Fibroblast of lung (primary cell): ENCODE results near the gene SMCHD1. TPM values are rescaled to one million over a fixed set of nuclear protein-coding genes. Genes with fewer than 3 reads are reported as not detected.

Source experiments
- DNase-seq, 2 donors: peaks; one replicate each; pipeline versions ENCODE4 v3.0.0 to v3.0.0-alpha.2; 2010; ENCODE audit warnings: low read depth in 2 of 2
- H2AFZ ChIP-seq: 2 replicates; pipeline ENCODE4 v1.5.1; 2012; ENCODE audit warnings: low read length, control low read depth, inconsistent platforms
- H3K27ac ChIP-seq: 2 replicates; pipeline ENCODE4 v1.5.1; 2011; ENCODE audit warnings: low read length, control low read depth; ENCODE audit not compliant: insufficient read depth
- H3K27me3 ChIP-seq: 2 replicates; pipeline ENCODE4 v1.5.1; 2011; ENCODE audit warnings: mild to moderate bottlenecking, low read length; ENCODE audit not compliant: control insufficient read depth, insufficient read depth
- H3K36me3 ChIP-seq: 2 replicates; pipeline ENCODE4 v1.5.1; 2011; ENCODE audit warnings: low read length; ENCODE audit not compliant: control insufficient read depth, insufficient read depth
- H3K4me1 ChIP-seq: 2 replicates; pipeline ENCODE4 v1.5.1; 2011; ENCODE audit warnings: low read length; ENCODE audit not compliant: control insufficient read depth, insufficient read depth; ENCODE audit errors: extremely low read depth
- H3K4me2 ChIP-seq: 2 replicates; pipeline ENCODE4 v1.5.1; 2011; ENCODE audit warnings: low read length, control low read depth; ENCODE audit not compliant: insufficient read depth; ENCODE audit errors: extremely low read depth
- H3K4me3 ChIP-seq, 4 experiments: fragments of 200-600 bp in 1 of 4; sonication (generic) in 1 of 4; replicated peaks in 1 of 4; 2 replicates each; pipeline ENCODE4 v1.5.1; 2011 to 2016; ENCODE audit warnings: low read length in 4 of 4, low read depth in 3 of 4, mild to moderate bottlenecking in 3 of 4, control low read depth in 2 of 4, inconsistent platforms in 1 of 4, mixed read lengths in 1 of 4; ENCODE audit not compliant: insufficient read depth in 1 of 4; ENCODE audit errors: control extremely low read depth in 1 of 4
- H3K79me2 ChIP-seq: 2 replicates; pipeline ENCODE4 v1.5.1; 2012; ENCODE audit warnings: mild to moderate bottlenecking, low read length, inconsistent platforms; ENCODE audit not compliant: control insufficient read depth, insufficient read depth
- H3K9ac ChIP-seq: 2 replicates; pipeline ENCODE4 v1.5.1; 2011; ENCODE audit warnings: mild to moderate bottlenecking, low read length, control low read depth; ENCODE audit not compliant: insufficient read depth
- H3K9me3 ChIP-seq: 2 replicates; pipeline ENCODE4 v1.5.1; 2012; ENCODE audit warnings: low read depth, low read length; ENCODE audit not compliant: control insufficient read depth, insufficient read depth
- H4K20me1 ChIP-seq: 2 replicates; pipeline ENCODE4 v1.5.1; 2011; ENCODE audit warnings: low read length; ENCODE audit not compliant: control insufficient read depth, insufficient read depth; ENCODE audit errors: extremely low read depth
- EZH2 ChIP-seq: IDR thresholded peaks from 2 replicates; pipeline ENCODE4 v1.5.1; 2012; ENCODE audit warnings: low read length, control low read depth, mild to moderate bottlenecking; ENCODE audit errors: missing control alignments
- polyA plus RNA-seq, 2 donors: library from polyadenylated mRNA; depleted of rRNA in 1 of 2; stranded (reverse) in 1 of 2; unstranded in 1 of 2; fragments of >200 nt; gene quantifications; 2 replicates each; pipeline ENCODE4 v1.2.1, GENCODE V29; 2011 to 2012; ENCODE audit warnings: missing spikeins in 1 of 2
- total RNA-seq: library from RNA; depleted of rRNA; stranded (reverse); fragments of >200 nt; gene quantifications from 2 replicates; pipeline ENCODE4 v1.2.1, GENCODE V29; 2014
- TF ChIP-seq, protein P1 (sequence below), 2 donors: IDR thresholded peaks in 1 of 2; conservative IDR thresholded peaks in 1 of 2; 1 replicate in 1 of 2; 2 replicates in 1 of 2; pipeline ENCODE4 v1.5.1; 2011 to 2012; ENCODE audit warnings: low read length in 2 of 2, control low read depth in 1 of 2, inconsistent platforms in 1 of 2, low read depth in 1 of 2, mild to moderate bottlenecking in 1 of 2

Gene SMCHD1
- total and polyA plus RNA-seq, 2 donors (not counting 1 experiment from before 2014, with no cell fraction given), result 19.6 to 96.1 TPM

- Histone ChIP-seq H3K27ac (no peak overlapping the region), H2AFZ (no peak overlapping the region), H3K4me1 (no peaks in the 10 kb centered on the region), H3K9ac (no peak overlapping the region), H3K9me3 (no peaks in the 10 kb centered on the region), H3K4me2 (no peak overlapping the region), H3K27me3 (no peaks in the 10 kb centered on the region), H3K4me3 (no peak overlapping the region), H4K20me1 (no peaks in the 10 kb centered on the region), H3K79me2 (no peaks in the 10 kb centered on the region), H3K36me3 (peaks cover 5% of the 10 kb centered on the region)
- TF ChIP-seq EZH2, result no peak
- TF ChIP-seq, protein P1, sequence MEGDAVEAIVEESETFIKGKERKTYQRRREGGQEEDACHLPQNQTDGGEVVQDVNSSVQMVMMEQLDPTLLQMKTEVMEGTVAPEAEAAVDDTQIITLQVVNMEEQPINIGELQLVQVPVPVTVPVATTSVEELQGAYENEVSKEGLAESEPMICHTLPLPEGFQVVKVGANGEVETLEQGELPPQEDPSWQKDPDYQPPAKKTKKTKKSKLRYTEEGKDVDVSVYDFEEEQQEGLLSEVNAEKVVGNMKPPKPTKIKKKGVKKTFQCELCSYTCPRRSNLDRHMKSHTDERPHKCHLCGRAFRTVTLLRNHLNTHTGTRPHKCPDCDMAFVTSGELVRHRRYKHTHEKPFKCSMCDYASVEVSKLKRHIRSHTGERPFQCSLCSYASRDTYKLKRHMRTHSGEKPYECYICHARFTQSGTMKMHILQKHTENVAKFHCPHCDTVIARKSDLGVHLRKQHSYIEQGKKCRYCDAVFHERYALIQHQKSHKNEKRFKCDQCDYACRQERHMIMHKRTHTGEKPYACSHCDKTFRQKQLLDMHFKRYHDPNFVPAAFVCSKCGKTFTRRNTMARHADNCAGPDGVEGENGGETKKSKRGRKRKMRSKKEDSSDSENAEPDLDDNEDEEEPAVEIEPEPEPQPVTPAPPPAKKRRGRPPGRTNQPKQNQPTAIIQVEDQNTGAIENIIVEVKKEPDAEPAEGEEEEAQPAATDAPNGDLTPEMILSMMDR (conservative IDR thresholded peaks at IDR 0.05 in 1 of 2, IDR thresholded peaks at IDR 0.05 in 1 of 2; ENCODE audit: low read depth in 1 of 2, low read length in 2 of 2), result no peak
- peak in 1 of 2 donors; percentile 87 for DNase-seq
Observed at GRCh38 chr18:2618009-2618408, 37.5 kb upstream of the SMCHD1 start.

GRCh38 chr18:2625217-2625616, 30.3 kb upstream of the SMCHD1 start:
- H2AFZ ChIP-seq, result no peak overlapping the region
- no peak overlapping the region for H3K4me2 ChIP-seq
- H3K27me3 ChIP-seq, result no peaks in the 10 kb centered on the region
- TF ChIP-seq, protein P1 (conservative IDR thresholded peaks at IDR 0.05 in 1 of 2, IDR thresholded peaks at IDR 0.05 in 1 of 2; ENCODE audit: low read depth in 1 of 2, low read length in 2 of 2), result no peak
- TF ChIP-seq EZH2, result no peak
- no peak for DNase-seq
- H3K4me1 ChIP-seq, result no peaks in the 10 kb centered on the region
- H4K20me1 ChIP-seq, result no peaks in the 10 kb centered on the region
- no peak overlapping the region for H3K9ac ChIP-seq
- H3K4me3 ChIP-seq, result no peak overlapping the region
- no peaks in the 10 kb centered on the region for H3K9me3 ChIP-seq
- H3K36me3 ChIP-seq, result no peaks in the 10 kb centered on the region
- no peaks in the 10 kb centered on the region for H3K79me2 ChIP-seq
- H3K27ac ChIP-seq, result no peak overlapping the region

- Histone ChIP-seq H3K27ac (no peak overlapping the region), H3K36me3 (no peaks in the 10 kb centered on the region), H3K9me3 (no peaks in the 10 kb centered on the region), H3K9ac (no peak overlapping the region), H3K27me3 (no peaks in the 10 kb centered on the region), H3K4me2 (no peak overlapping the region), H4K20me1 (no peaks in the 10 kb centered on the region), H3K79me2 (no peaks in the 10 kb centered on the region), H3K4me1 (no peaks in the 10 kb centered on the region), H2AFZ (no peak overlapping the region), H3K4me3 (no peak overlapping the region)
- TF ChIP-seq, protein P1 (conservative IDR thresholded peaks at IDR 0.05 in 1 of 2, IDR thresholded peaks at IDR 0.05 in 1 of 2; ENCODE audit: low read depth in 1 of 2, low read length in 2 of 2), result no peak
- TF ChIP-seq EZH2, result no peak
- DNase-seq, result peak in 1 of 2 donors; percentile 24
Observed at GRCh38 chr18:2627821-2628276, 27.7 kb upstream of the SMCHD1 start.
